Spleen (tissue), 11 donors: ENCODE data around the gene RINL. TPM values are rescaled to one million over a fixed set of nuclear protein-coding genes. Genes with fewer than 3 reads are reported as not detected.
A peak's percentile ranks its signal among the peaks of the same experiment; 100 is the strongest.

Experiments
- DNase-seq: peaks from one replicate; pipeline ENCODE4 v3.0.0-alpha.2; 2020
- H3K27ac ChIP-seq, 8 donors: fragments of 200-600 bp; sonication (generic) in 7 of 8; 1 replicate in 4 of 8; 2 replicates in 4 of 8; pipeline versions ENCODE4 v1.5.0 to v1.8.0; 2016 to 2021; ENCODE audit warnings: inconsistent platforms in 4 of 8, mild to moderate bottlenecking in 4 of 8, moderate library complexity in 1 of 8
- H3K27me3 ChIP-seq, 7 donors: fragments of 200-600 bp; sonication (generic) in 6 of 7; replicated peaks in 1 of 7; 1 replicate in 4 of 7; 2 replicates in 3 of 7; pipeline versions ENCODE4 v1.5.0 to v1.8.0; 2016 to 2021; ENCODE audit warnings: inconsistent platforms in 3 of 7, mild to moderate bottlenecking in 1 of 7
- H3K36me3 ChIP-seq, 6 donors: fragments of 200-600 bp; sonication (generic) in 5 of 6; 1 replicate in 4 of 6; 2 replicates in 2 of 6; pipeline versions ENCODE4 v1.5.0 to v1.8.0; 2016 to 2021; ENCODE audit warnings: inconsistent platforms in 2 of 6
- H3K4me1 ChIP-seq, 6 donors: fragments of 200-600 bp; sonication (generic) in 5 of 6; 1 replicate in 3 of 6; 2 replicates in 3 of 6; pipeline versions ENCODE4 v1.5.0 to v1.8.0; 2016 to 2021; ENCODE audit warnings: inconsistent platforms in 3 of 6
- H3K4me3 ChIP-seq, 8 donors: fragments of 200-600 bp; sonication (generic) in 7 of 8; 1 replicate in 4 of 8; 2 replicates in 4 of 8; pipeline versions ENCODE4 v1.5.0 to v1.8.0; 2016 to 2021; ENCODE audit warnings: inconsistent platforms in 4 of 8, mild to moderate bottlenecking in 4 of 8, moderate library complexity in 2 of 8
- H3K9me3 ChIP-seq, 8 donors: fragments of 200-600 bp; sonication (generic) in 7 of 8; 1 replicate in 4 of 8; 2 replicates in 4 of 8; pipeline versions ENCODE4 v1.5.0 to v1.8.0; 2016 to 2021; ENCODE audit warnings: inconsistent platforms in 4 of 8
- POLR2A ChIP-seq, 3 donors: fragments of 450-650 bp; IDR thresholded peaks; one replicate each; pipeline ENCODE4 v1.5.1; 2017; ENCODE audit warnings: antibody characterized with exemption in 3 of 3, mild to moderate bottlenecking in 1 of 3
- POLR2AphosphoS5 ChIP-seq, 3 donors: sonication (generic); formaldehyde crosslinking; IDR thresholded peaks; one replicate each; pipeline ENCODE4 v1.5.1; 2017; ENCODE audit warnings: antibody characterized with exemption in 3 of 3
- WGBS, 5 donors: extraction: QIAGEN DNeasy Blood & Tissue Kit in 3 of 5; methylation state at CpG; one replicate each; pipeline versions ENCODE4 v1.1.5 to v1.1.7; 2013 to 2018; 5-methylcytosine and 5-hydroxymethylcytosine counted together
- intact Hi-C: fragments of 100-400 bp; cut with DNase I; formaldehyde crosslinking; loops from one replicate; pipeline ENCODE4 v1.15.0; 2023; ENCODE audit warnings: low total_unique reads
- polyA plus RNA-seq, 3 donors: library from polyadenylated mRNA; stranded (reverse); fragments of 200-250 nt; gene quantifications; one replicate each; pipeline ENCODE4 v1.2.1, GENCODE V29; 2013
- total RNA-seq, 7 donors: library from RNA; depleted of rRNA in 3 of 7; stranded (reverse); fragments of >200 nt in 3 of 7; fragmentation: NEBNext Ultra II Directional in 4 of 7; extraction: Animal tissue kit (Norgen Biotek cat#: 25700) in 4 of 7; gene quantifications; one replicate each; pipeline versions ENCODE4 v1.1.0 to v1.2.1, GENCODE V29; 2016 to 2021
- TF ChIP-seq, protein P1 (sequence below), 11 experiments: fragments of 200-600 bp in 7 of 11; fragments of 450-650 bp in 4 of 11; sonication (generic) in 4 of 11; IDR thresholded peaks in 8 of 11; conservative IDR thresholded peaks in 3 of 11; 1 replicate in 7 of 11; 2 replicates in 4 of 11; pipeline versions ENCODE4 v1.4.0 to v1.8.0; 2016 to 2021; ENCODE audit warnings: antibody characterized with exemption in 11 of 11, inconsistent platforms in 4 of 11, mild to moderate bottlenecking in 1 of 11
- donor health status: healthy with polysubstance abuse.
- donor health status: DM: no; HTN: no; CAD: no; lungs with moderate emphysema.
- donor health status: DM: no; HTN: no; CAD: no.
- donor health status: Bipolar disorder and iron deficiency.
- donor health status: healthy.
- donor health status: DM: no; HTN: no; CAD: no.
- donor health status: DM: yes; HTN: yes; CAD: no.

Gene RINL
- total and polyA plus RNA-seq, 10 donors = 14.5 to 42.5 (median 27.0) TPM

GRCh38 chr19:38918526-38918925, 40.5 kb upstream of the RINL start:
- TF ChIP-seq POLR2A (IDR thresholded peaks at IDR 0.05) (no peak), POLR2AphosphoS5 (IDR thresholded peaks at IDR 0.05) (no peak)
- TF ChIP-seq, protein P1, sequence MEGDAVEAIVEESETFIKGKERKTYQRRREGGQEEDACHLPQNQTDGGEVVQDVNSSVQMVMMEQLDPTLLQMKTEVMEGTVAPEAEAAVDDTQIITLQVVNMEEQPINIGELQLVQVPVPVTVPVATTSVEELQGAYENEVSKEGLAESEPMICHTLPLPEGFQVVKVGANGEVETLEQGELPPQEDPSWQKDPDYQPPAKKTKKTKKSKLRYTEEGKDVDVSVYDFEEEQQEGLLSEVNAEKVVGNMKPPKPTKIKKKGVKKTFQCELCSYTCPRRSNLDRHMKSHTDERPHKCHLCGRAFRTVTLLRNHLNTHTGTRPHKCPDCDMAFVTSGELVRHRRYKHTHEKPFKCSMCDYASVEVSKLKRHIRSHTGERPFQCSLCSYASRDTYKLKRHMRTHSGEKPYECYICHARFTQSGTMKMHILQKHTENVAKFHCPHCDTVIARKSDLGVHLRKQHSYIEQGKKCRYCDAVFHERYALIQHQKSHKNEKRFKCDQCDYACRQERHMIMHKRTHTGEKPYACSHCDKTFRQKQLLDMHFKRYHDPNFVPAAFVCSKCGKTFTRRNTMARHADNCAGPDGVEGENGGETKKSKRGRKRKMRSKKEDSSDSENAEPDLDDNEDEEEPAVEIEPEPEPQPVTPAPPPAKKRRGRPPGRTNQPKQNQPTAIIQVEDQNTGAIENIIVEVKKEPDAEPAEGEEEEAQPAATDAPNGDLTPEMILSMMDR (IDR thresholded peaks at IDR 0.05 in 8 of 11, conservative IDR thresholded peaks at IDR 0.05 in 3 of 11) = no peak
- Histone ChIP-seq H3K9me3 (no peaks in the 10 kb centered on the region), H3K27me3 (no peaks in the 10 kb centered on the region), H3K4me1 (peaks cover 0 to 3% (median 0%) of the 10 kb centered on the region in 6 donors), H3K27ac (no peak overlapping the region), H3K36me3 (peaks cover 0 to 41% (median 15%) of the 10 kb centered on the region in 6 donors), H3K4me3 (no peak overlapping the region)
- peak; percentile 56 for DNase-seq
- intact Hi-C loops = no loop called here
- 92 to 97% (median 95%) methylated on average over 4 to 10 of the region's 10 CpGs for WGBS, 5 donors

GRCh38 chr19:38917921-38918491, 39.9 kb upstream of the RINL start:
- Histone ChIP-seq H3K9me3 (no peaks in the 10 kb centered on the region), H3K4me1 (peaks cover 0 to 3% (median 0%) of the 10 kb centered on the region in 6 donors), H3K27me3 (no peaks in the 10 kb centered on the region), H3K36me3 (peaks cover 0 to 40% (median 14%) of the 10 kb centered on the region in 6 donors), H3K27ac (no peak overlapping the region), H3K4me3 (no peak overlapping the region)
- peak; percentile 44 for DNase-seq
- TF ChIP-seq, protein P1 (IDR thresholded peaks at IDR 0.05 in 8 of 11, conservative IDR thresholded peaks at IDR 0.05 in 3 of 11) = no peak
- no peak for TF ChIP-seq POLR2AphosphoS5 (IDR thresholded peaks at IDR 0.05)
- no peak for TF ChIP-seq POLR2A (IDR thresholded peaks at IDR 0.05)
- intact Hi-C loops = no loop called here
- WGBS, 5 donors = 79 to 89% (median 81%) methylated on average over 10 to 13 of the region's 13 CpGs

- peaks cover 0 to 36% (median 14%) of the 10 kb centered on the region in 6 donors for H3K36me3 ChIP-seq
- peaks cover 0 to 3% (median 0%) of the 10 kb centered on the region in 6 donors for H3K4me1 ChIP-seq
- TF ChIP-seq POLR2A (IDR thresholded peaks at IDR 0.05) (no peak), POLR2AphosphoS5 (IDR thresholded peaks at IDR 0.05) (no peak)
- TF ChIP-seq, protein P1 (IDR thresholded peaks at IDR 0.05 in 8 of 11, conservative IDR thresholded peaks at IDR 0.05 in 3 of 11) = no peak
- no peaks in the 10 kb centered on the region for H3K27me3 ChIP-seq
- no peaks in the 10 kb centered on the region for H3K9me3 ChIP-seq
- WGBS, 5 donors = 75 to 92% (median 83%) methylated on average over 8 to 9 of the region's 9 CpGs
- peak; percentile 29 for DNase-seq
- no peak overlapping the region for H3K27ac ChIP-seq
- intact Hi-C loops = no loop called here
- H3K4me3 ChIP-seq = no peak overlapping the region
Observed at GRCh38 chr19:38917516-38917915, 39.4 kb upstream of the RINL start.

DNA sequence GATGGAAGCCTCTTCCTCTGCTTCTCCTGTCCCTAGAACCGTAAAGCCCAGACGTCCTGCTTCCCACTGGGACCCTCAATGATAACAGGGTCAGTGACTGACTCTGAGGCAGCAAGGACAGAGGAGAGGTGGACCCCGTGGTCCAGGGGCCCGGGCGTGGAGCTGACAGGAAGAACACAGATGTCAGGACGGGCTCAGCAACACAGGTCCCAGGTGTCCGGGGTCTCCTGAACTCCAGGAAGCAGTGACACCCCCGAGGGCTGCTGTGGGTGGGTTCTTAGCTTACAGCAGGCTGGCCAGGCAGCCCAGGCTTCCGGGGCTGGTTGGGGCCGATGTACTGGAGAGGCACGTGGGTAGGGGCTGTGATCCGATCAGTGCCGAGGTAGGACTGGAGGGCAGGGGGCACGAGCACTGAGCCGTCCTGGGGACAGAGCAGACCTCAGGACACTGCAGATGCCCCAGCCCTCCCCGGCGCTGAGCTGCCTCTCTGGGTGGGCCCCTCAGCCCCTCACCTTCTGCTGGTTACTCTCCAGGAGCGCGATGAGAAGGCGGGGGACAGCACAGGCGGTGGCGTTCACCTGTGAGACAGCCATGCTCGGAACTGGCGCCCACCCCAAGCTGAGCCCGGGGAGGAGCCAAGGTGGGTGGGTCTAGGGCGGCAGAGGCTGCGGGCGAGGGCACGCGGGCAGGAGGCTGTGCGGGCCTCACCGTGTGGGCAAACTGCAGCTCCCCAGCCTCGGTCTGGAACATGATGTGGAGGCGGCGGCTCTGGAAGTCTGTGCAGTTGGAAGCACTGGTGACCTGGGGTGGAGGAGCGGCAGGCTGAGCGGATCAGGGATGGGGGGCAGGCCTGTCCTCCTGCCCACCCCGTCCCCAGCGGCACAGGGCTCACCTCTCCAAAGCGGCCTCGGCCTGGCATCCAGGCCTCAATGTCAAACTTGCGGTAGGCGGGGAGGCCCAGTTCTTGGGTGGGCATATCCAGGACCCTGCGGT, 37.5 kb upstream of the RINL start:
- H3K9me3 ChIP-seq = no peaks in the 10 kb centered on the region
- no peak for TF ChIP-seq POLR2A (IDR thresholded peaks at IDR 0.05)
- peak in 2 of 3 donors; percentile 6 to 33 for TF ChIP-seq POLR2AphosphoS5 (IDR thresholded peaks at IDR 0.05)
- H3K36me3 ChIP-seq = peaks cover 0 to 21% (median 0%) of the 10 kb centered on the region in 6 donors
- intact Hi-C loops = no loop called here
- peaks cover 0 to 3% (median 0%) of the 10 kb centered on the region in 6 donors for H3K4me1 ChIP-seq
- H3K27ac ChIP-seq = no peak overlapping the region
- peak; percentile 70 for DNase-seq
- H3K4me3 ChIP-seq = no peak overlapping the region
- peaks cover 0 to 16% (median 4%) of the 10 kb centered on the region in 7 donors for H3K27me3 ChIP-seq
- WGBS, 5 donors = 90 to 95% (median 93%) methylated on average over 38 to 44 of the region's 44 CpGs
